Kasumi-1 (cell line): ENCODE measurements around the gene KMT2C.

ENCODE experiments used
- DNase-seq, 2 experiments: peaks; one replicate each; lab custom pipeline; 2025; lab: John Stamatoyannopoulos, UW

Gene KMT2C

DNA sequence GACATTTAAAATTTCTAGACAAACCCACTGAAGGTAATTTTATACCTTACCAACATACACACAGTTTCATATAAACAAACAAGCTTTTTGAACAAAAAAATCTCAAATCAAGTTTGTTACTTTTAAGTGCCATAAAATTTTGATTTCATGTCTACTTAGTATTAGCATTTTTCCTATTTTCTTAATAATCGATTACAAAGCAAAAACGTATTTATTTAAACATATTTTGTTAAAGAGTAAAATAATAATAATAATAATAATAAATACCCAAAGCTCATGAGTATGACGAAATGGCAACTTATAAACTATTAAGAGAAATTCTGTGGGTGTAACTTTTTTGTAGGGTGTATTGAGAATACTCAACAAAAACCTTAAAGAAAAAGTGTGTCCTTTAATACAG, 232.7 kb downstream of the KMT2C start:
- DNase-seq, result no peak

- no peak for DNase-seq
These were observed 233.7 kb downstream of the KMT2C start for GRCh38 chr7:152202056-152202455.

DNA sequence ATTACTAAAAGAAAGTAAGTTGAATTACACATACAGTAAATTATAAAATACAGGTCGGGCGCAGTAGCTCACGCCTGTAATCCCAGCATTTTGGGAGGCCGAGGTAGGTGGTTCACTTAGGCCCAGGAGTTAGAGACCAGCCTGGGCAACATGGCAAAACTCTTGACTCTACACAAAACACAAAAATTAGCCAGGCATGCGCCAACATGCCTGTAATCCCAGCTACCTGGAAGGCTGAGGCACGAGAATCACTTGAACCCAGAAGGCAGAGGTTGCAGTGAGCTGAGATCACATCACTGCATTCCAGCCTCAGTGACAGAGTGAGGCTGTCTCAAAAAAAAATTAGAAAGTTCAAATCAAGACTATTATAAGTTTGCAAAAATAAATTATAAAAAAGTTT, 235.4 kb downstream of the KMT2C start:
- no peak for DNase-seq

- no peak for DNase-seq
These were observed 239.4 kb downstream of the KMT2C start for GRCh38 chr7:152196391-152196790.

DNA sequence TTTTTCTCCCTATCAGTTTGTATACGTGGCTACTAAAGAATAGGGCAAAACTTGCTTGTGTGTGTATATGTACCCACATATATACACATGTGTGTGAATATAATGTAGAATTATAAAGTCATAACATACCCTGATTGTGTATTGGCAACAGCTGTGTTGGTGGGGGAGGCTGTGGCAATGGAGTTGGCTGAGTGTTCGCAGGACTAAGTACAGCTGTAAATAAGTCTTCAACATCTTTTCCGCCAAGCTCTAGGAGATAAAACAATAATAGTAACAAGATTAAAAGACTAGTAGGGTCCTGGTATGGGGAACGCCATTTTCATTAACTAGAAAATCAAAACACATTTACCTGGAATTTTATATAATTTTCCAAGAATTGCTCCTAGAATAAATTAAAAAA, 241.9 kb downstream of the KMT2C start:
- no peak for DNase-seq

DNA sequence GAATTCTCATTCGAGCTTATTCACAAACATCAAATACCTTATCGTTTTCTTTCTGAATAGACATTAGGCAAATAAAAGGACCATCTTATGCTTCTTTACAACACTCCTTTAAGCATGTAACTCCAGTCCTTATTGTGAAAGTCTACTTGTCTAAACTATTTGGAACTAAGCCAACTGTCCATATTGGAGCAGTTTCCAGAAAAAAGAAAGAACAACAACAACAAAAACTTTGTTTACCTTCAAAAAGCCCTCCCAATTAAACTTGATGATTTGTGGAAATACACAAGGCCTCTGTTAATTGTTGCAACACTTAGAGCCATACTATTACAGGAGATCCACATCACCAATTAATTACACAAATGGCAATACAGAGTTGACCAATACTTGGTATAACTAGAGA, 246.7 kb downstream of the KMT2C start:
- DNase-seq, result no peak

GRCh38 chr7:152185558-152185957, 250.2 kb downstream of the KMT2C start:
- no peak for DNase-seq

GRCh38 chr7:152180587-152180986, 255.2 kb downstream of the KMT2C start:
- no peak for DNase-seq

GRCh38 chr7:152180048-152180447, 255.8 kb downstream of the KMT2C start:
- no peak for DNase-seq

DNA sequence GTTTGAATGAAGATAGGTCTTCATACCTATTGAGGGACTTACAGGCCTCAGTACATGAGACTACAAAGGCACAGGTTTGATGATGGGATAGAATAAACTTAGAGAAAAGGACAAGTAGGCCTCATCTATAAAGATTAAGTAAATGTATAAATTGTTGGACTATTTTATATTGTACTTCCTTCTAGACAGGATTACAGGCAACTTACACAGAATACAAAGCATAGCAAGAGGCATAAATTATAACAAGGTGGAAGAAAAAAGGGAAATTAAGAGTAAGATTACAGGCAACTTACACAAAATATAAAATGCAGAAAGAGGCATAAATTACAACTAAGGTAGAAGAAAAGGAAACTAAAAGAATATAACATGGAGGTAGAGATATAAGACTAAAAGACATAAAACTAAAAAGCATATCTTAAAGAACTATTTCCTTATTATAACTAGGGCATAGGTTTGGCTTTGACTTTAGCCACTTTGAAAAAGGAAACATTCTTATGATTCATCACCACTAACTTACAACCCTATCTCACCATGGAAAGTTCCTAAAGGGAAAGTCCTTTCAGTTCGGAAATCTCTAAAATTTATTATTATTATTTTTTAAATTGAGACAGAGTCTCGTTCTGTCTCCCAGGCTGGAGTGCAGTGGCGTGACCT, 257.3 kb downstream of the KMT2C start:
- DNase-seq, result no peak

- DNase-seq, result no peak
These were observed 258.0 kb downstream of the KMT2C start for GRCh38 chr7:152177681-152178404.

DNA sequence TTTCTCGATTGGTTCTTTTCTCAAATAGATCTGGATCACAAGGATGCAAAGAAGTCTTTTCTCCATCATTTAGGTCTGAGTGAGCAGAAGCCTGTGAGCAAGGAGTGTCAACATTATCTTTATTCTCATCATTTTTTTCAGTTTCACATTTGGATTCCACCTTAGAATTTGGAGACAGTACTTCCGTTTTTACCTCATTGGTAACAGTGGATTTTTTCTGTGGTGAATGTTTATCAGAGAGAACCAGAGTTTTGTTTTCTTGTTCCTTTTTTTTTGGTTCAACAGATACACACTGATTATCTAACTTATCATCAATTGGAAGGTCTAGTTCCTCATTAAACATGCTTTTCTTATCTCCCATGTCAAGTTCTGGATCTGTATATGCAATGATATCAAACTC, 259.0 kb downstream of the KMT2C start:
- DNase-seq, result no peak

- DNase-seq, result peak in 1 of 2 experiments; percentile 28
These were observed 262.3 kb downstream of the KMT2C start for GRCh38 chr7:152173372-152174070.

- DNase-seq, result no peak
These were observed 273.5 kb downstream of the KMT2C start for GRCh38 chr7:152162287-152162686.

- DNase-seq, result no peak
These were observed 274.6 kb downstream of the KMT2C start for GRCh38 chr7:152161171-152161570.

DNA sequence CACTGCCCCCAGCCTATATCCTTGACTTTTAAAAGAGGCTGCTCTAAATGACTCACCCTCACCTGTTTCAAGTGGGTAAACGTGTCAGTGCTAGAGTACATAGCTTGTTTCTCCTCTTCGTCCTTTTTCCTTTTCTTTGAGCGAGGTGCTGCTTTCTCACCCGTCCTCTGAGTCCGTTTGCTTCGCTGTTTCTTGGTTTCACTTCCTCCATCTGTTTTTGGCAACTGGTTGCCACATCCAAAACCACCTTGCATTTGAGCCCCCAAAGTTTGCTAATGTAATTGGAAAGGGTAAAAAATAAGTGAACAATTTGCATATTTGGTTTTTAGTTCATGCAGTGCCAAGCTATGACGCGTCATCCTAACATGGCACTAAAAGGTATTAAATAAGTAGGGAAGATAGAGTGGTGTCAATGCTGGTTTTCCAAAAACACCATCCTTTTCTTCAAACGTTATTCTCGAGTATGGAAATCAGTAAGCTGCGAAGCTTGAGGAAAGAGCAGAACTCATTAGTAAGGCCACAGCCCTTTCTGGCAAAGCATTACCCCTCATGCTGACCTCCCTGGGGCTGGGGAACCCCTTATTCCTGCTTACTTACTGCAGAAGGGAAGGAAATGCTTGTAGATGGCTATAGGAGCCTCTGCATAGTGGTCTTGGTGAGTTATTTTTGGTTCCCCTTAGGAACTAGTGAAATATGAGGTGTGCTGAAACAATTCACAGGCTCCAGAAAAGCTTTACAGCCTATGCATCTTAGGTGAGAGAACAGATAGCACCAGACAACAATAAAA, 276.8 kb downstream of the KMT2C start:
- peak in 1 of 2 experiments; percentile 9 for DNase-seq

DNA sequence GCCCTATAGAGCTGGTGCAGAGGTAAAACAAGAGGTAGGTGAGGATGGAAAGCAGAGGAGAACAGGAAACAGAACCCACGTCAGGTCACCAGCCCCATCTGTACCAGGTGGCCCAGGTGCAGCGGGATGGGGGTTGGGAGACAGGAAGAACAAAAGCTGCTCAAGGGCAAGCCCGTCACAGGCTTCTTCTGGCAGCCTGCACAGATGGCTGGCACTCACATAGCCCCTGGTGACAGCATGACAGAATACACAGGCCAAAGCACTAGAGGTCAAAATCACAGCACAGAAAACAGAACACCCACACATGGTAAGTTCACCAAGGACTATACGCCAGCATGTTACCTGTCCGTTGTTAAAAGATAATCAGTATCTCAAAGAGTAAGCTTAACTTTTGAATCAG, 283.5 kb downstream of the KMT2C start:
- DNase-seq, result no peak

- no peak for DNase-seq
These were observed 286.4 kb downstream of the KMT2C start for GRCh38 chr7:152149363-152149762.

GRCh38 chr7:152148706-152149105, 287.1 kb downstream of the KMT2C start:
- no peak for DNase-seq

GRCh38 chr7:152145853-152146466, 289.8 kb downstream of the KMT2C start:
- DNase-seq, result peak; percentile 27 to 51

GRCh38 chr7:152144557-152145245, 291.1 kb downstream of the KMT2C start:
- DNase-seq, result no peak
